Upper lobe of right lung (tissue), 1 donor: ENCODE data around the gene RXRA. TPM values are rescaled to one million over a fixed set of nuclear protein-coding genes. Genes with fewer than 3 reads are reported as not detected.

ENCODE experiments used
- ATAC-seq: fragments of 200-7000 bp; cut with Tn5 transposase; one replicate; pipeline ENCODE4 v1.9.1; 2020; ENCODE audit warnings: mild to moderate bottlenecking, moderate library complexity
- DNase-seq: peaks from one replicate; pipeline ENCODE4 v3.0.0-alpha.2; 2020
- H3K27ac ChIP-seq: fragments of 200-600 bp; one replicate; pipeline ENCODE4 v1.8.0; 2022
- H3K27me3 ChIP-seq: fragments of 200-600 bp; one replicate; pipeline ENCODE4 v1.8.0; 2022; ENCODE audit warnings: mild to moderate bottlenecking
- H3K36me3 ChIP-seq: fragments of 200-600 bp; one replicate; pipeline ENCODE4 v1.8.0; 2022
- H3K4me1 ChIP-seq: fragments of 200-600 bp; one replicate; pipeline ENCODE4 v1.8.0; 2022
- H3K4me3 ChIP-seq: fragments of 200-600 bp; one replicate; pipeline ENCODE4 v1.8.0; 2022; ENCODE audit warnings: mild to moderate bottlenecking
- H3K9me3 ChIP-seq: fragments of 200-600 bp; one replicate; pipeline ENCODE4 v1.8.0; 2022
- CTCF ChIP-seq: fragments of 200-600 bp; IDR thresholded peaks from one replicate; pipeline ENCODE4 v1.8.0; 2022; ENCODE audit warnings: antibody characterized with exemption
- intact Hi-C: fragments of 100-400 bp; cut with DNase I; formaldehyde crosslinking; loops from one replicate; pipeline ENCODE4 v1.11.0; 2022
- total RNA-seq: library from RNA; stranded (reverse); fragmentation: NEBNext Ultra II Directional; extraction: Animal tissue kit (Norgen Biotek cat#: 25700); gene quantifications from one replicate; pipeline ENCODE4 v1.2.1, GENCODE V29; 2021
- donor health status: DM: no; HTN: yes; CAD: no; lungs with severe emphysema.

Gene RXRA
- total RNA-seq, 1 donor from 2014 or later, result 80.6 TPM

GRCh38 chr9:134344800-134345310, 18.6 kb downstream of the RXRA start:
- intact Hi-C loops, result no loop called here
- Histone ChIP-seq H3K4me3 (no peak overlapping the region), H3K27ac (peak overlapping the region; percentile 58), H3K9me3 (no peaks in the 10 kb centered on the region), H3K4me1 (peaks cover 79% of the 10 kb centered on the region), H3K27me3 (no peaks in the 10 kb centered on the region), H3K36me3 (no peaks in the 10 kb centered on the region)
- DNase-seq (no peak), ATAC-seq (no peak)
- TF ChIP-seq CTCF, result no peak

GRCh38 chr9:134345737-134346136, 19.5 kb downstream of the RXRA start:
- H3K4me1 ChIP-seq, result peaks cover 71% of the 10 kb centered on the region
- H3K27ac ChIP-seq, result no peak overlapping the region
- intact Hi-C loops, result no loop called here

GRCh38 chr9:134346151-134346550, 19.9 kb downstream of the RXRA start:
- Histone ChIP-seq H3K4me3 (no peak overlapping the region), H3K9me3 (no peaks in the 10 kb centered on the region), H3K27ac (no peak overlapping the region), H3K36me3 (no peaks in the 10 kb centered on the region), H3K4me1 (peaks cover 66% of the 10 kb centered on the region), H3K27me3 (no peaks in the 10 kb centered on the region)
- intact Hi-C loops, result no loop called here
- no peak for ATAC-seq
- DNase-seq, result no peak
- TF ChIP-seq CTCF, result no peak

More at GRCh38 chr9:134345737-134346136, 19.5 kb downstream of the RXRA start:
- Histone ChIP-seq H3K9me3 (no peaks in the 10 kb centered on the region), H3K4me3 (no peak overlapping the region), H3K27me3 (no peaks in the 10 kb centered on the region), H3K36me3 (no peaks in the 10 kb centered on the region)
- DNase-seq, result no peak
- ATAC-seq, result no peak
- no peak for TF ChIP-seq CTCF

- intact Hi-C loops, result no loop called here
- H3K27ac ChIP-seq, result no peak overlapping the region
- H3K9me3 ChIP-seq, result no peaks in the 10 kb centered on the region
- no peaks in the 10 kb centered on the region for H3K36me3 ChIP-seq
- H3K4me3 ChIP-seq, result no peak overlapping the region
- TF ChIP-seq CTCF, result no peak
- peaks cover 64% of the 10 kb centered on the region for H3K4me1 ChIP-seq
- no peaks in the 10 kb centered on the region for H3K27me3 ChIP-seq
- no peak for ATAC-seq
- DNase-seq, result no peak
Observed at GRCh38 chr9:134346840-134347583, 20.8 kb downstream of the RXRA start.

- Histone ChIP-seq H3K4me3 (no peak overlapping the region), H3K36me3 (no peaks in the 10 kb centered on the region), H3K4me1 (peaks cover 57% of the 10 kb centered on the region), H3K9me3 (no peaks in the 10 kb centered on the region), H3K27ac (no peak overlapping the region), H3K27me3 (no peaks in the 10 kb centered on the region)
- ATAC-seq, result no peak
- intact Hi-C loops, result no loop called here
- no peak for DNase-seq
- TF ChIP-seq CTCF, result no peak
Observed at GRCh38 chr9:134347996-134348395, 21.7 kb downstream of the RXRA start.
